Natural killer cell treated with Interleukin-12 subunit alpha and Interleukin-12 subunit beta and Interleukin-15 and Interleukin-18, amount 100 ng/mL, for 72 hours (primary cell): ENCODE data around the gene HOXB6. TPM values are rescaled to one million over a fixed set of nuclear protein-coding genes. Genes with fewer than 3 reads are reported as not detected.

Experiments used
- ATAC-seq, 2 donors: fragments of 150-1000 bp; cut with Tn5 transposase in 1 of 2; sonication (Bioruptor Pico), chemical (Tn5 transposase) in 1 of 2; 2 replicates each; pipeline ENCODE4 v1.10.0; 2021
- DNase-seq: peaks from one replicate; pipeline ENCODE4 v3.0.0; 2022; ENCODE audit warnings: low spot score
- H3K27ac Mint-ChIP-seq, 2 donors: 1 replicate in 1 of 2; 2 replicates in 1 of 2; pipeline ENCODE4 v1.8.0; 2022; ENCODE audit warnings: mixed read lengths in 2 of 2, mild to moderate bottlenecking in 1 of 2, moderate library complexity in 1 of 2
- H3K27me3 Mint-ChIP-seq, 2 donors: 1 replicate in 1 of 2; 2 replicates in 1 of 2; pipeline ENCODE4 v1.8.0; 2022; ENCODE audit warnings: mixed read lengths in 2 of 2
- H3K36me3 Mint-ChIP-seq: one replicate; pipeline ENCODE4 v1.8.0; 2022; ENCODE audit warnings: mixed read lengths
- H3K4me1 Mint-ChIP-seq, 2 donors: 1 replicate in 1 of 2; 2 replicates in 1 of 2; pipeline ENCODE4 v1.8.0; 2022; ENCODE audit warnings: low read depth in 2 of 2, mixed read lengths in 2 of 2, mild to moderate bottlenecking in 1 of 2
- H3K4me3 Mint-ChIP-seq: one replicate; pipeline ENCODE4 v1.8.0; 2022; ENCODE audit warnings: mixed read lengths
- H3K9me3 Mint-ChIP-seq: 2 replicates; pipeline ENCODE4 v1.8.0; 2022; ENCODE audit warnings: mixed read lengths
- total RNA-seq, 2 donors: library from RNA; stranded (reverse); gene quantifications; one replicate each; pipeline ENCODE4 v1.2.3, GENCODE V29; 2022

The HOXB6 gene
- total RNA-seq, 2 donors from 2014 or later, result 1.9 to 2.2 TPM

GRCh38 chr17:48612854-48613691 is 8.3 kb upstream of the HOXB6 start:
- no peaks in the 10 kb centered on the region for H3K9me3 Mint-ChIP-seq

GRCh38 chr17:48612456-48612853 is 7.7 kb upstream of the HOXB6 start:
- no peak for ATAC-seq
- Mint-ChIP-seq H3K36me3 (no peaks in the 10 kb centered on the region), H3K27ac (peak overlapping the region; percentile 17 to 86), H3K27me3 (peaks cover 46 to 47% of the 10 kb centered on the region in 2 donors), H3K4me3 (peak overlapping the region; percentile 85), H3K4me1 (peaks cover 45 to 48% of the 10 kb centered on the region in 2 donors), H3K9me3 (no peaks in the 10 kb centered on the region)
- DNase-seq, result no peak

More at GRCh38 chr17:48612854-48613691, 8.3 kb upstream of the HOXB6 start:
- Mint-ChIP-seq H3K27me3 (peaks cover 46 to 47% of the 10 kb centered on the region in 2 donors), H3K4me1 (peaks cover 47 to 49% of the 10 kb centered on the region in 2 donors), H3K4me3 (peak overlapping the region; percentile 85), H3K27ac (peak overlapping the region; percentile 53 to 86), H3K36me3 (no peaks in the 10 kb centered on the region)
- peak; percentile 71 to 73 for ATAC-seq
- DNase-seq, result no peak

GRCh38 chr17:48611681-48612455 is 7.1 kb upstream of the HOXB6 start:
- H3K4me1 Mint-ChIP-seq, result peaks cover 40 to 43% of the 10 kb centered on the region in 2 donors
- H3K4me3 Mint-ChIP-seq, result peak overlapping the region; percentile 85
- DNase-seq (no peak), ATAC-seq (peak in 1 of 2 donors; percentile 30)
- peaks cover 40 to 42% of the 10 kb centered on the region in 2 donors for H3K27me3 Mint-ChIP-seq
- H3K9me3 Mint-ChIP-seq, result no peaks in the 10 kb centered on the region
- H3K27ac Mint-ChIP-seq, result peak overlapping the region; percentile 81 to 94
- no peaks in the 10 kb centered on the region for H3K36me3 Mint-ChIP-seq

DNA sequence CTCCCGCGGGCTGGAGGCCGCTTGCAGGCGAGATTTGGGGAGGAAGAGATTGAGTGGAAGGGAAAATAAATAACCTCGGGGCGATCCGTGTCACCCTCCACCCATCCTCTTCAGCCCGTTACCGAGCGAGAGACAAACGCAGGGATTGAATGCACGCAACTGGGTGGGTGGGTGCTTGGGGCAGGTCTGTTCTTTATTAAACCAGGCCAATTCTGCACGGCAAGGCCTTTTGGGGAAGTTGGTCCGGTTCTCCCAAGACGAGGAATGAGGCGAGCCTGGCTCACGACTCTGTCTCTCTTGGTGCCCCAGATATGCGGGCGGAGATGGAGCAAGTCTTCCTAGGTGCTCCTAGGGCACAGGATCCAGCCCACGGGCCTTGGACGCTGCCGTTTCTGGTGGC is 6.4 kb upstream of the HOXB6 start:
- ATAC-seq (peak; percentile 8 to 29), DNase-seq (no peak)
- Mint-ChIP-seq H3K27me3 (peaks cover 36 to 37% of the 10 kb centered on the region in 2 donors), H3K4me3 (peak overlapping the region; percentile 85), H3K27ac (peak overlapping the region; percentile 81 to 94), H3K4me1 (peaks cover 37 to 41% of the 10 kb centered on the region in 2 donors), H3K36me3 (no peaks in the 10 kb centered on the region), H3K9me3 (no peaks in the 10 kb centered on the region)

- peaks cover 35 to 36% of the 10 kb centered on the region in 2 donors for H3K27me3 Mint-ChIP-seq
- ATAC-seq, result peak; percentile 66 to 75
Observed at GRCh38 chr17:48610282-48611211, 5.8 kb upstream of the HOXB6 start, which contains the start of gene HOXB7. Gene HOXB7, minus strand, starts transcription at chr17:48611017. Its CDS starts 99 bp downstream, at chr17:48610918.

GRCh38 chr17:48609759-48610281 is 5.0 kb upstream of the HOXB6 start:
- H3K27me3 Mint-ChIP-seq, result peaks cover 31 to 33% of the 10 kb centered on the region in 2 donors
- DNase-seq, result no peak
- H3K27ac Mint-ChIP-seq, result no peak overlapping the region
- H3K36me3 Mint-ChIP-seq, result no peaks in the 10 kb centered on the region
- ATAC-seq, result no peak
- no peaks in the 10 kb centered on the region for H3K9me3 Mint-ChIP-seq
- peaks cover 35 to 36% of the 10 kb centered on the region in 2 donors for H3K4me1 Mint-ChIP-seq
- no peak overlapping the region for H3K4me3 Mint-ChIP-seq

More at GRCh38 chr17:48610282-48611211, 5.8 kb upstream of the HOXB6 start, which contains the start of gene HOXB7:
- H3K36me3 Mint-ChIP-seq, result no peaks in the 10 kb centered on the region
- DNase-seq, result peak; percentile 84
- peaks cover 37 to 41% of the 10 kb centered on the region in 2 donors for H3K4me1 Mint-ChIP-seq
- no peaks in the 10 kb centered on the region for H3K9me3 Mint-ChIP-seq
- peak within 1 kb of the TSS; percentile 85 for H3K4me3 Mint-ChIP-seq
- H3K27ac Mint-ChIP-seq, result peak within 1 kb of the TSS; percentile 81 to 94

- H3K27ac Mint-ChIP-seq, result no peak overlapping the region
- H3K27me3 Mint-ChIP-seq, result peaks cover 30 to 31% of the 10 kb centered on the region in 2 donors
- DNase-seq (no peak), ATAC-seq (no peak)
- H3K4me3 Mint-ChIP-seq, result peak overlapping the region; percentile 34
- peaks cover 30 to 33% of the 10 kb centered on the region in 2 donors for H3K4me1 Mint-ChIP-seq
- no peaks in the 10 kb centered on the region for H3K36me3 Mint-ChIP-seq
- no peaks in the 10 kb centered on the region for H3K9me3 Mint-ChIP-seq
Observed at GRCh38 chr17:48609033-48609432, 4.2 kb upstream of the HOXB6 start.

- H3K4me1 Mint-ChIP-seq, result peaks cover 27 to 28% of the 10 kb centered on the region in 2 donors
- DNase-seq (no peak), ATAC-seq (no peak)
- H3K36me3 Mint-ChIP-seq, result no peaks in the 10 kb centered on the region
- H3K27ac Mint-ChIP-seq, result no peak overlapping the region
- no peaks in the 10 kb centered on the region for H3K9me3 Mint-ChIP-seq
- peak overlapping the region; percentile 34 for H3K4me3 Mint-ChIP-seq
- peaks cover 28 to 30% of the 10 kb centered on the region in 2 donors for H3K27me3 Mint-ChIP-seq
Observed at GRCh38 chr17:48608494-48608834, 3.7 kb upstream of the HOXB6 start.

- ATAC-seq (no peak), DNase-seq (no peak)
- peaks cover 27 to 34% of the 10 kb centered on the region in 2 donors for H3K27me3 Mint-ChIP-seq
- H3K9me3 Mint-ChIP-seq, result no peaks in the 10 kb centered on the region
- no peak overlapping the region for H3K4me3 Mint-ChIP-seq
- peaks cover 18 to 19% of the 10 kb centered on the region in 2 donors for H3K4me1 Mint-ChIP-seq
- H3K36me3 Mint-ChIP-seq, result no peaks in the 10 kb centered on the region
- H3K27ac Mint-ChIP-seq, result no peak overlapping the region
Observed at GRCh38 chr17:48606892-48607614, 2.3 kb upstream of the HOXB6 start.

- no peak for DNase-seq
- Mint-ChIP-seq H3K27ac (no peak overlapping the region), H3K4me1 (peaks cover 12 to 13% of the 10 kb centered on the region in 2 donors), H3K9me3 (no peaks in the 10 kb centered on the region), H3K36me3 (no peaks in the 10 kb centered on the region), H3K27me3 (peaks cover 28 to 35% of the 10 kb centered on the region in 2 donors), H3K4me3 (no peak overlapping the region)
- no peak for ATAC-seq
Observed at GRCh38 chr17:48605991-48606891, 1.5 kb upstream of the HOXB6 start.

GRCh38 chr17:48605409-48605919 is 678 bp upstream of the HOXB6 start:
- H3K9me3 Mint-ChIP-seq, result no peaks in the 10 kb centered on the region

More at GRCh38 chr17:48605409-48605919, 678 bp upstream of the HOXB6 start:
- Mint-ChIP-seq H3K4me3 (no peak overlapping the region), H3K27me3 (peaks cover 33 to 43% of the 10 kb centered on the region in 2 donors), H3K36me3 (no peaks in the 10 kb centered on the region), H3K27ac (no peak overlapping the region), H3K4me1 (peaks cover 6 to 8% of the 10 kb centered on the region in 2 donors)
- ATAC-seq, result no peak
- DNase-seq, result no peak
